OCI-LY3 (cell line): ENCODE measurements around the gene UBE2D1.

Source experiments
- CTCF ChIP-seq: fragments of 200-600, 300-600 bp; sonication (generic); IDR thresholded peaks from 2 replicates; pipeline ENCODE4 v1.5.1; 2014; ENCODE audit warnings: antibody characterized with exemption, low read length, low read depth
- EZH2phosphoT487 ChIP-seq: fragments of 200-600 bp; shearing (Covaris generic); IDR thresholded peaks from 2 replicates; pipeline ENCODE4 v1.6.1; 2018; ENCODE audit warnings: antibody characterized with exemption, mixed run types, low read depth

- TF ChIP-seq CTCF (no peak), EZH2phosphoT487 (no peak)
Observed at GRCh38 chr10:58362027-58362789, 27.4 kb downstream of the UBE2D1 start.
